ENCODE measurements around the gene SLC6A1.
"Not testable (repeated sequence)": the region's sequence is repeated elsewhere in the genome, so short reads cannot be mapped to it uniquely, and the experiment has no call there.

The SLC6A1 gene

GRCh38 chr3:11071096-11071755 lies 78.7 kb downstream of the SLC6A1 start:
- no peak for DNase-seq

- DNase-seq: no peak
Observed at GRCh38 chr3:11072631-11073030, 80.1 kb downstream of the SLC6A1 start.

- DNase-seq: no peak
Observed at GRCh38 chr3:11074011-11074410, 81.5 kb downstream of the SLC6A1 start.

- no peak for DNase-seq
Observed at GRCh38 chr3:11074451-11074850, 81.9 kb downstream of the SLC6A1 start.

- not testable (repeated sequence) for DNase-seq
Observed at GRCh38 chr3:11075122-11075521, 82.6 kb downstream of the SLC6A1 start.

GRCh38 chr3:11076711-11077110 lies 84.2 kb downstream of the SLC6A1 start:
- DNase-seq: no peak

GRCh38 chr3:11077466-11077865 lies 84.9 kb downstream of the SLC6A1 start:
- DNase-seq: no peak

- DNase-seq: no peak
Observed at GRCh38 chr3:11078826-11079515, 86.4 kb downstream of the SLC6A1 start.

- no peak for DNase-seq
Observed at GRCh38 chr3:11080492-11080891, 87.9 kb downstream of the SLC6A1 start.

GRCh38 chr3:11084098-11084497 lies 91.5 kb downstream of the SLC6A1 start:
- DNase-seq: no peak

- no peak for DNase-seq
Observed at GRCh38 chr3:11084677-11085076, 92.1 kb downstream of the SLC6A1 start.

GRCh38 chr3:11085093-11085840 lies 92.7 kb downstream of the SLC6A1 start:
- no peak for DNase-seq

GRCh38 chr3:11086856-11087255 lies 94.3 kb downstream of the SLC6A1 start:
- no peak for DNase-seq

GRCh38 chr3:11088066-11088465 lies 95.5 kb downstream of the SLC6A1 start:
- no peak for DNase-seq

- DNase-seq: no peak
Observed at GRCh38 chr3:11088831-11089230, 96.3 kb downstream of the SLC6A1 start.

Data from activated T-cell treated with anti-CD3 and anti-CD28 coated beads for 4 hours (primary cell).